ENCODE results near the gene SLC12A1.

Gene SLC12A1

GRCh38 chr15:48205981-48206380 is at the start of gene SLC12A1:
TSS of gene SLC12A1 (plus strand) at chr15:48206302. CDS start at chr15:48207720, 1,418 bp downstream.
- no peaks in the 10 kb centered on the region for H3K9me3 ChIP-seq (ENCODE audit: insufficient read depth, low read depth, low read length)
- no peak within 1 kb of the TSS for H3K27ac ChIP-seq (ENCODE audit: low read length)
- no peak within 1 kb of the TSS for H3K9ac ChIP-seq (ENCODE audit: low read depth, low read length)
- no peaks in the 10 kb centered on the region for H3K27me3 ChIP-seq (ENCODE audit: insufficient read depth, low read length)
- H3K4me1 ChIP-seq (ENCODE audit: insufficient read depth, low read length) = no peaks in the 10 kb centered on the region
- no peaks in the 10 kb centered on the region for H3K36me3 ChIP-seq (ENCODE audit: insufficient read depth, low read depth, low read length)
- H3K4me3 ChIP-seq (ENCODE audit: low read length) = no peak within 1 kb of the TSS

- Histone ChIP-seq H3K36me3 (ENCODE audit: insufficient read depth, low read depth, low read length) (peaks cover 49% of the 10 kb centered on the region), H3K4me3 (ENCODE audit: low read length) (no peak overlapping the region), H3K27me3 (ENCODE audit: insufficient read depth, low read length) (no peaks in the 10 kb centered on the region), H3K9me3 (ENCODE audit: insufficient read depth, low read depth, low read length) (no peaks in the 10 kb centered on the region), H3K27ac (ENCODE audit: low read length) (no peak overlapping the region), H3K9ac (ENCODE audit: low read depth, low read length) (no peak overlapping the region), H3K4me1 (ENCODE audit: insufficient read depth, low read length) (peaks cover 14% of the 10 kb centered on the region; the same call in 1 of the 2 replicates)
These were observed 37.5 kb upstream of the SLC12A1 start for GRCh38 chr15:48168616-48169015.

GRCh38 chr15:48170981-48171380 is 35.1 kb upstream of the SLC12A1 start:
- no peak overlapping the region for H3K4me3 ChIP-seq (ENCODE audit: low read length)
- no peak overlapping the region for H3K9ac ChIP-seq (ENCODE audit: low read depth, low read length)
- H3K27me3 ChIP-seq (ENCODE audit: insufficient read depth, low read length) = no peaks in the 10 kb centered on the region
- H3K36me3 ChIP-seq (ENCODE audit: insufficient read depth, low read depth, low read length) = peaks cover 32% of the 10 kb centered on the region
- H3K27ac ChIP-seq (ENCODE audit: low read length) = no peak overlapping the region
- no peaks in the 10 kb centered on the region for H3K9me3 ChIP-seq (ENCODE audit: insufficient read depth, low read depth, low read length)
- H3K4me1 ChIP-seq (ENCODE audit: insufficient read depth, low read length) = peaks cover 20% of the 10 kb centered on the region; the same call in 1 of the 2 replicates

DNA sequence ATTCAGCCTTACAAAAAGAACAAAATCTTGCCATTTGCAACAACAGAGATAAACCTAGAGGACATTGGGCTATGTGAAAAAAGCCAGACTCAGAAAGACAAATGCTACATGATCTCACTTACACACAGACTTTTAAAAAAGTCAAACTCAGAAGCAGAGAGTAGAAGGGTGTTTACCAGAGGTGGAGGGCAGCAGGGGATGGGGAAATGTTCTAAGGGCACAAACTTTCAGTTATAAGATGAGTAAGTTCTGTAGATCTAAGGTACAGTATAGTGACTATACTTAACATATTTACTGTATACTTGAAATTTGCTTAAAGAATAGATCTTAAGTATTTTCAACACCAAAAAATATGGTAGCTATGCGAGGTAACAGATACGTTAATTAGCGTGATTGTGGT is 31.0 kb upstream of the SLC12A1 start:
- H3K9me3 ChIP-seq (ENCODE audit: insufficient read depth, low read depth, low read length) = no peaks in the 10 kb centered on the region
- no peak overlapping the region for H3K9ac ChIP-seq (ENCODE audit: low read depth, low read length)
- H3K4me1 ChIP-seq (ENCODE audit: insufficient read depth, low read length) = peaks cover 33% of the 10 kb centered on the region
- H3K27ac ChIP-seq (ENCODE audit: low read length) = no peak overlapping the region
- 0 out of 2 replicates have a peak, but pooled peaks cover 6% of the 10 kb centered on the region for H3K36me3 ChIP-seq (ENCODE audit: insufficient read depth, low read depth, low read length)
- H3K4me3 ChIP-seq (ENCODE audit: low read length) = peak overlapping the region; percentile 2; the same call in 1 of the 2 replicates
- H3K27me3 ChIP-seq (ENCODE audit: insufficient read depth, low read length) = no peaks in the 10 kb centered on the region

- H3K4me3 ChIP-seq (ENCODE audit: low read length) = peak overlapping the region; percentile 86
- 0 out of 2 replicates have a peak, but pooled peaks cover 6% of the 10 kb centered on the region for H3K36me3 ChIP-seq (ENCODE audit: insufficient read depth, low read depth, low read length)
- no peaks in the 10 kb centered on the region for H3K27me3 ChIP-seq (ENCODE audit: insufficient read depth, low read length)
- no peak overlapping the region for H3K27ac ChIP-seq (ENCODE audit: low read length)
- peaks cover 27% of the 10 kb centered on the region for H3K4me1 ChIP-seq (ENCODE audit: insufficient read depth, low read length)
- H3K9ac ChIP-seq (ENCODE audit: low read depth, low read length) = peak overlapping the region; percentile 87; the same call in 1 of the 2 replicates
- no peaks in the 10 kb centered on the region for H3K9me3 ChIP-seq (ENCODE audit: insufficient read depth, low read depth, low read length)
These were observed 30.0 kb upstream of the SLC12A1 start for GRCh38 chr15:48176112-48176511.

GRCh38 chr15:48176957-48177356 is 29.1 kb upstream of the SLC12A1 start:
- Histone ChIP-seq H3K36me3 (ENCODE audit: insufficient read depth, low read depth, low read length) (0 out of 2 replicates have a peak, but pooled peaks cover 6% of the 10 kb centered on the region), H3K4me1 (ENCODE audit: insufficient read depth, low read length) (peaks cover 27% of the 10 kb centered on the region), H3K9ac (ENCODE audit: low read depth, low read length) (peak overlapping the region; percentile 87; the same call in 1 of the 2 replicates), H3K4me3 (ENCODE audit: low read length) (peak overlapping the region; percentile 86), H3K9me3 (ENCODE audit: insufficient read depth, low read depth, low read length) (no peaks in the 10 kb centered on the region), H3K27ac (ENCODE audit: low read length) (peak overlapping the region; percentile 79), H3K27me3 (ENCODE audit: insufficient read depth, low read length) (no peaks in the 10 kb centered on the region)

GRCh38 chr15:48177383-48177765 is 28.7 kb upstream of the SLC12A1 start:
- peak overlapping the region; percentile 87 for H3K9ac ChIP-seq (ENCODE audit: low read depth, low read length)
- peak overlapping the region; percentile 86 for H3K4me3 ChIP-seq (ENCODE audit: low read length)
- 0 out of 2 replicates have a peak, but pooled peaks cover 6% of the 10 kb centered on the region for H3K36me3 ChIP-seq (ENCODE audit: insufficient read depth, low read depth, low read length)
- peaks cover 27% of the 10 kb centered on the region for H3K4me1 ChIP-seq (ENCODE audit: insufficient read depth, low read length)
- H3K27ac ChIP-seq (ENCODE audit: low read length) = peak overlapping the region; percentile 79
- H3K27me3 ChIP-seq (ENCODE audit: insufficient read depth, low read length) = no peaks in the 10 kb centered on the region
- H3K9me3 ChIP-seq (ENCODE audit: insufficient read depth, low read depth, low read length) = no peaks in the 10 kb centered on the region

GRCh38 chr15:48177766-48178647 is 28.1 kb upstream of the SLC12A1 start, which contains the start of gene MYEF2:
TSS of gene MYEF2 (minus strand) at chr15:48178295. CDS start at chr15:48178237, 58 bp downstream.
- H3K9ac ChIP-seq (ENCODE audit: low read depth, low read length) = peak within 1 kb of the TSS; percentile 87
- H3K27me3 ChIP-seq (ENCODE audit: insufficient read depth, low read length) = no peaks in the 10 kb centered on the region
- peak within 1 kb of the TSS; percentile 79 for H3K27ac ChIP-seq (ENCODE audit: low read length)
- 0 out of 2 replicates have a peak, but pooled peaks cover 6% of the 10 kb centered on the region for H3K36me3 ChIP-seq (ENCODE audit: insufficient read depth, low read depth, low read length)
- no peaks in the 10 kb centered on the region for H3K9me3 ChIP-seq (ENCODE audit: insufficient read depth, low read depth, low read length)
- H3K4me3 ChIP-seq (ENCODE audit: low read length) = peak within 1 kb of the TSS; percentile 86
- peaks cover 27% of the 10 kb centered on the region for H3K4me1 ChIP-seq (ENCODE audit: insufficient read depth, low read length)

DNA sequence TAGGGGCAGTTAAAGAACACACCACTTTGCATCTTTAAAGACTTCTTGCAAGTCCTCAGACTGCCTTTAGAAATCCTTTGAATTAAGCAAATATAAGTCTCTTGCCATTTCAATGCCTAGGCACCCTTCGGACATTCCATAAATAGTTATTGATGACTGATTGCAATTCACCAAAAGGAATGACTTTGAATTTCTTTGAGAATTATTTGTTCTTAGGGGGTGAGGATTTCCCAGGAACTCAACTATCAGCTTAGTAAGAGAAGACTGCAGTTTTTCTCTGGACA is 27.5 kb upstream of the SLC12A1 start:
- Histone ChIP-seq H3K4me1 (ENCODE audit: insufficient read depth, low read length) (peaks cover 22% of the 10 kb centered on the region), H3K9me3 (ENCODE audit: insufficient read depth, low read depth, low read length) (no peaks in the 10 kb centered on the region), H3K9ac (ENCODE audit: low read depth, low read length) (peak overlapping the region; percentile 87; the same call in 1 of the 2 replicates), H3K27me3 (ENCODE audit: insufficient read depth, low read length) (no peaks in the 10 kb centered on the region), H3K36me3 (ENCODE audit: insufficient read depth, low read depth, low read length) (0 out of 2 replicates have a peak, but pooled peaks cover 6% of the 10 kb centered on the region), H3K4me3 (ENCODE audit: low read length) (peak overlapping the region; percentile 86), H3K27ac (ENCODE audit: low read length) (peak overlapping the region; percentile 79)

DNA sequence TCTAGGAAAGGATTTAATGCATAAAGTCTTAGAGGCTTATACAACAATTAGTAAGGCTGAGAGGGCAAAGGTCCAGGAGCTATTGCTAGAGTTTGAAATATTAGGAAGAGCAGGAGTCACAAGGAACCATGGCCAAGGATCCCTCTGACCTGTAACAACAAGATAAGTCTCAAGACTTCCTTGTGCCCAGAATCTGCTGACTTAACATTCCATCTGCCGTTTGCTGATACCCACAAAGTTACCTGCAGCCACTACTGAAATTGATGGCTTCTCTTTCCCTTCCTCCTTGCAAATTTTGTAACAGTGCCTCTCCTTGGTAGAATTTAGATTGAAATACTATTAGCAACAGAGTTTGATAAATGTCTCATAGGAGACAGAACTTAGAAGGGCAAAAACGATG is 23.4 kb upstream of the SLC12A1 start:
- H3K27me3 ChIP-seq (ENCODE audit: insufficient read depth, low read length) = no peaks in the 10 kb centered on the region
- H3K4me3 ChIP-seq (ENCODE audit: low read length) = no peak overlapping the region
- peaks cover 6% of the 10 kb centered on the region; the same call in 1 of the 2 replicates for H3K4me1 ChIP-seq (ENCODE audit: insufficient read depth, low read length)
- H3K27ac ChIP-seq (ENCODE audit: low read length) = no peak overlapping the region
- no peak overlapping the region for H3K9ac ChIP-seq (ENCODE audit: low read depth, low read length)
- no peaks in the 10 kb centered on the region for H3K9me3 ChIP-seq (ENCODE audit: insufficient read depth, low read depth, low read length)
- H3K36me3 ChIP-seq (ENCODE audit: insufficient read depth, low read depth, low read length) = no peaks in the 10 kb centered on the region

- H3K27ac ChIP-seq (ENCODE audit: low read length) = no peak overlapping the region
- no peak overlapping the region for H3K9ac ChIP-seq (ENCODE audit: low read depth, low read length)
- H3K4me1 ChIP-seq (ENCODE audit: insufficient read depth, low read length) = no peaks in the 10 kb centered on the region
- no peaks in the 10 kb centered on the region for H3K36me3 ChIP-seq (ENCODE audit: insufficient read depth, low read depth, low read length)
- no peaks in the 10 kb centered on the region for H3K9me3 ChIP-seq (ENCODE audit: insufficient read depth, low read depth, low read length)
- H3K4me3 ChIP-seq (ENCODE audit: low read length) = no peak overlapping the region
- no peaks in the 10 kb centered on the region for H3K27me3 ChIP-seq (ENCODE audit: insufficient read depth, low read length)
These were observed 20.6 kb upstream of the SLC12A1 start for GRCh38 chr15:48185529-48185928.

- Histone ChIP-seq H3K36me3 (ENCODE audit: insufficient read depth, low read depth, low read length) (no peaks in the 10 kb centered on the region), H3K27me3 (ENCODE audit: insufficient read depth, low read length) (peaks cover 4% of the 10 kb centered on the region), H3K27ac (ENCODE audit: low read length) (no peak overlapping the region), H3K9me3 (ENCODE audit: insufficient read depth, low read depth, low read length) (no peaks in the 10 kb centered on the region), H3K4me3 (ENCODE audit: low read length) (no peak overlapping the region), H3K4me1 (ENCODE audit: insufficient read depth, low read length) (peaks cover 2% of the 10 kb centered on the region; the same call in 1 of the 2 replicates), H3K9ac (ENCODE audit: low read depth, low read length) (no peak overlapping the region)
These were observed 19.8 kb upstream of the SLC12A1 start for GRCh38 chr15:48186271-48186670.

Data from iPS-20b (cell line).